IMR-90 (cell line): ENCODE measurements around the gene OLFML1. TPM values are rescaled to one million over a fixed set of nuclear protein-coding genes. Genes with fewer than 3 reads are reported as not detected.

Source experiments
- ATAC-seq: fragments of 200-7000 bp; cut with Tn5 transposase; 2 replicates; pipeline ENCODE4 v1.9.1; 2020; ENCODE audit warnings: low read depth, mild to moderate bottlenecking, moderate library complexity
- BruUV-seq: library from RNA; stranded (reverse); fragments of 400-500 nt; replicated peaks from 2 replicates; lab custom pipeline; 2021; lab: Mats Ljungman, UMichigan
- CTCF ChIA-PET: fragments of 300-600 bp; formaldehyde crosslinking; extraction: SDS; loops from one replicate; lab custom pipeline; 2021; ENCODE audit warnings: antibody characterized with exemption; lab: Yijun Ruan, JAX
- POLR2A ChIA-PET: fragments of 300-600 bp; sonication (Branson Sonifier 250); formaldehyde crosslinking; loops from one replicate; lab custom pipeline; 2022; ENCODE audit warnings: antibody characterized with exemption; ENCODE audit not compliant: unreplicated experiment; lab: Charles Lee
- DNase-seq: peaks from one replicate; pipeline ENCODE4 v3.0.0; 2013
- H2AFZ ChIP-seq: replicated peaks from 2 replicates; pipeline ENCODE3; 2013; ENCODE audit warnings: low read length, mild to moderate bottlenecking; ENCODE audit not compliant: poor library complexity
- H2AK5ac ChIP-seq: 2 replicates; pipeline ENCODE4 v1.6.1; 2013; ENCODE audit warnings: low read depth, low read length, inconsistent platforms
- H2AK9ac ChIP-seq: replicated peaks from 2 replicates; pipeline ENCODE3; 2013; ENCODE audit warnings: mild to moderate bottlenecking, low read depth, low read length, moderate library complexity; ENCODE audit not compliant: poor library complexity
- H2BK120ac ChIP-seq: 2 replicates; pipeline ENCODE4 v1.6.1; 2013; ENCODE audit warnings: low read depth, low read length, inconsistent platforms
- H2BK15ac ChIP-seq: 3 replicates; pipeline ENCODE4 v1.6.1; 2013; ENCODE audit warnings: low read depth, low read length, inconsistent platforms
- H2BK20ac ChIP-seq: 2 replicates; pipeline ENCODE4 v1.6.1; 2013; ENCODE audit warnings: low read depth, mild to moderate bottlenecking, inconsistent platforms, low read length, moderate library complexity
- H2BK5ac ChIP-seq: 2 replicates; pipeline ENCODE4 v1.6.1; 2013; ENCODE audit warnings: mild to moderate bottlenecking, low read depth, low read length, inconsistent platforms; ENCODE audit not compliant: poor library complexity, severe bottlenecking
- H3K14ac ChIP-seq: replicated peaks from 2 replicates; pipeline ENCODE4 v1.6.1; 2013; ENCODE audit warnings: low read depth, low read length, inconsistent platforms
- H3K18ac ChIP-seq: 2 replicates; pipeline ENCODE4 v1.6.1; 2013; ENCODE audit warnings: low read depth, low read length, control low read depth
- H3K23ac ChIP-seq: 2 replicates; pipeline ENCODE4 v1.6.1; 2013; ENCODE audit warnings: low read depth, low read length, inconsistent platforms
- H3K27ac ChIP-seq: 2 replicates; pipeline ENCODE4 v1.5.1; 2013; ENCODE audit warnings: mild to moderate bottlenecking, control low read depth, low read length; ENCODE audit not compliant: insufficient read depth
- H3K27me3 ChIP-seq: 2 replicates; pipeline ENCODE4 v1.6.1; 2013; ENCODE audit warnings: low read length; ENCODE audit not compliant: control insufficient read depth, insufficient read depth
- H3K36me3 ChIP-seq: 2 replicates; pipeline ENCODE4 v1.6.1; 2013; ENCODE audit warnings: low read length, mixed read lengths; ENCODE audit not compliant: control insufficient read depth, insufficient read depth
- H3K4ac ChIP-seq: 2 replicates; pipeline ENCODE4 v1.6.1; 2013; ENCODE audit warnings: low read depth, low read length, inconsistent platforms
- H3K4me1 ChIP-seq: 2 replicates; pipeline ENCODE4 v1.6.1; 2013; ENCODE audit warnings: low read length, mixed read lengths; ENCODE audit not compliant: control insufficient read depth, insufficient read depth
- H3K4me2 ChIP-seq: 2 replicates; pipeline ENCODE4 v1.6.1; 2013; ENCODE audit warnings: low read depth, mild to moderate bottlenecking, control low read depth, low read length, moderate library complexity
- H3K4me3 ChIP-seq: 2 replicates; pipeline ENCODE4 v1.5.1; 2013; ENCODE audit warnings: low read depth, mild to moderate bottlenecking, control low read depth, low read length, moderate library complexity; ENCODE audit not compliant: insufficient read depth
- H3K56ac ChIP-seq: 2 replicates; pipeline ENCODE4 v1.6.1; 2013; ENCODE audit warnings: low read length, inconsistent platforms; ENCODE audit not compliant: insufficient read depth; ENCODE audit errors: extremely low read depth
- H3K79me1 ChIP-seq, 2 experiments: 2 replicates each; pipeline ENCODE4 v1.6.1; 2013; ENCODE audit warnings: low read length in 2 of 2, inconsistent platforms in 1 of 2, low read depth in 1 of 2
- H3K9ac ChIP-seq: 2 replicates; pipeline ENCODE4 v1.6.1; 2013; ENCODE audit warnings: low read depth, low read length, control low read depth
- H3K9me1 ChIP-seq: 2 replicates; pipeline ENCODE4 v1.6.1; 2013; ENCODE audit warnings: low read length, inconsistent platforms; ENCODE audit not compliant: insufficient read depth
- H3K9me3 ChIP-seq: 2 replicates; pipeline ENCODE4 v1.6.1; 2013; ENCODE audit warnings: low read length; ENCODE audit not compliant: control insufficient read depth, insufficient read depth
- H4K20me1 ChIP-seq: 2 replicates; pipeline ENCODE4 v1.6.1; 2013; ENCODE audit warnings: low read length, inconsistent platforms; ENCODE audit not compliant: insufficient read depth
- H4K5ac ChIP-seq: 2 replicates; pipeline ENCODE4 v1.6.1; 2013; ENCODE audit warnings: mild to moderate bottlenecking, low read depth, low read length, control low read depth
- H4K8ac ChIP-seq, 2 experiments: 2 replicates each; pipeline ENCODE4 v1.6.1; 2013; ENCODE audit warnings: low read depth in 2 of 2, low read length in 2 of 2, control low read depth in 1 of 2, inconsistent platforms in 1 of 2
- H4K91ac ChIP-seq: 2 replicates; pipeline ENCODE4 v1.6.1; 2013; ENCODE audit warnings: low read depth, low read length, inconsistent platforms; ENCODE audit not compliant: insufficient read depth
- BHLHE40 ChIP-seq: fragments of 150-350 bp; IDR thresholded peaks from 2 replicates; pipeline ENCODE4 v1.6.1; 2016; ENCODE audit warnings: mild to moderate bottlenecking, low read depth, low read length
- CEBPB ChIP-seq: IDR thresholded peaks from 2 replicates; pipeline ENCODE4 v1.6.1; 2012; ENCODE audit warnings: low read depth, low read length, improper control_type of control experiment
- CHD1 ChIP-seq: IDR thresholded peaks from 2 replicates; pipeline ENCODE4 v1.6.1; 2012; ENCODE audit warnings: low read depth, low read length, improper control_type of control experiment
- FOS ChIP-seq: fragments of 150-350 bp; IDR thresholded peaks from 2 replicates; pipeline ENCODE4 v1.6.1; 2016; ENCODE audit warnings: low read depth, low read length
- MAFK ChIP-seq: IDR thresholded peaks from 2 replicates; pipeline ENCODE4 v1.6.1; 2012; ENCODE audit warnings: low read depth, low read length, improper control_type of control experiment
- MAZ ChIP-seq: IDR thresholded peaks from 2 replicates; pipeline ENCODE4 v1.6.1; 2012; ENCODE audit warnings: low read depth, mild to moderate bottlenecking, low read length, improper control_type of control experiment, moderate library complexity, borderline replicate concordance
- MXI1 ChIP-seq: IDR thresholded peaks from 2 replicates; pipeline ENCODE4 v1.6.1; 2012; ENCODE audit warnings: low read depth, mild to moderate bottlenecking, low read length, moderate library complexity, borderline replicate concordance
- NFE2L2 ChIP-seq: fragments of 150-350 bp; IDR thresholded peaks from 2 replicates; pipeline ENCODE4 v1.6.1; 2016; ENCODE audit warnings: low read depth, mild to moderate bottlenecking, low read length
- POLR2A ChIP-seq: IDR thresholded peaks from 2 replicates; pipeline ENCODE4 v1.6.1; 2012; ENCODE audit warnings: mild to moderate bottlenecking, low read depth, low read length
- RAD21 ChIP-seq: IDR thresholded peaks from 2 replicates; pipeline ENCODE4 v1.6.1; 2012; ENCODE audit warnings: low read length, improper control_type of control experiment
- RCOR1 ChIP-seq: IDR thresholded peaks from 2 replicates; pipeline ENCODE4 v1.6.1; 2012; ENCODE audit warnings: mild to moderate bottlenecking, low read length, improper control_type of control experiment; ENCODE audit not compliant: insufficient replicate concordance
- RFX5 ChIP-seq: IDR thresholded peaks from 2 replicates; pipeline ENCODE4 v1.8.0; 2012; ENCODE audit warnings: low read depth, mild to moderate bottlenecking, low read length, moderate library complexity
- SMC3 ChIP-seq: fragments of 150-350 bp; IDR thresholded peaks from 2 replicates; pipeline ENCODE4 v1.6.1; 2016; ENCODE audit warnings: low read depth, mild to moderate bottlenecking, antibody characterized with exemption, low read length, moderate library complexity
- USF2 ChIP-seq: fragments of 150-350 bp; IDR thresholded peaks from 2 replicates; pipeline ENCODE4 v1.6.1; 2017; ENCODE audit warnings: mild to moderate bottlenecking, antibody characterized with exemption, low read length, low read depth
- WGBS, 2 experiments: methylation state at CpG; one replicate each; pipeline versions ENCODE4 v1.1.5 to v1.1.7; 2013; ENCODE audit warnings: missing lambda C conversion rate in 2 of 2; ENCODE audit not compliant: insufficient read length in 1 of 2; ENCODE audit errors: extremely low coverage in 2 of 2; 5-methylcytosine and 5-hydroxymethylcytosine counted together
- dilution Hi-C: fragments of 300-500 bp; cut with HindIII; formaldehyde crosslinking; loops from one replicate; pipeline ENCODE4 v1.14.3; 2018; ENCODE audit warnings: low sequenced_read_pairs; ENCODE audit not compliant: unreplicated experiment
- in situ Hi-C: fragments of 300-500 bp; cut with MboI; formaldehyde crosslinking; loops from 3 replicates; pipeline ENCODE4 v1.14.3; 2019; ENCODE audit warnings: low sequenced_read_pairs, inconsistent platforms, mixed read lengths
- intact Hi-C: fragments of 100-400 bp; cut with micrococcal nuclease; formaldehyde crosslinking; loops from 2 replicates; pipeline ENCODE4 v1.10.0; 2022
- polyA plus RNA-seq, 3 experiments: library from polyadenylated mRNA; depleted of rRNA; stranded (reverse); fragments of >200 nt; gene quantifications; 2 replicates each; pipeline ENCODE4 v1.2.3, GENCODE V29; 2012; ENCODE audit warnings: low replicate concordance in 1 of 3
- total RNA-seq: library from RNA; depleted of rRNA; stranded (reverse); fragments of >200 nt; gene quantifications from 2 replicates; pipeline ENCODE4 v1.2.3, GENCODE V29; 2012
- TF ChIP-seq, protein P1 (sequence below): conservative IDR thresholded peaks from 2 replicates; pipeline ENCODE4 v1.5.1; 2012; ENCODE audit warnings: mild to moderate bottlenecking, low read depth, low read length, improper control_type of control experiment
- TF ChIP-seq, protein P2 (sequence below): fragments of 150-350 bp; IDR thresholded peaks from 2 replicates; pipeline ENCODE4 v1.6.1; 2016; ENCODE audit warnings: low read depth, mild to moderate bottlenecking, low read length, moderate library complexity, borderline replicate concordance

Gene OLFML1
- total and polyA plus RNA-seq, 2 of the 4 experiments (the other 2 are of a cell fraction): 0.10 to 0.18 TPM

DNA sequence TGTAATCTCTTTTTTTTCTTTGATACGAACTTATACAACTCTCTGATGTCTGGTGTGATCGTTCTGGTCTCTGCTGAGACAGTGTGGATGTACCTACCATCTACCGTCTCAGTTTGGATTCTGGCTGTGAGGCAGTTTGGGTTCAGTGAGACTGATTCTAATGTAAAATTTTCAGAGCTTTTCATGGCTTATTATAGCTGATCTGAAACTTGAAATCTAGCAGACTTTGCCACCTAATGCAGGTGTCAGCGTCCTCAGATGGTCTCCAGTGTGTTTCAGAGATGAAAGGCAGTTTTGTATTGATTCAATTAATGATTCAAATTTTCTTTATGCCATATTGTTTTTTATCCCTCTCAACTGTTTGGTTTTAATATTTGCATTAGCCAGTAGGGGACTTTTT is 64.4 kb downstream of the OLFML1 start:
- Histone ChIP-seq H3K27ac (no peak overlapping the region), H2BK15ac (no peak overlapping the region), H4K5ac (no peak overlapping the region), H4K91ac (no peak overlapping the region), H3K23ac (no peak overlapping the region), H3K79me1 (no peaks in the 10 kb centered on the region), H3K27me3 (peaks cover 2% of the 10 kb centered on the region; the same call in 1 of the 2 replicates), H3K14ac (no peak overlapping the region), H4K20me1 (no peaks in the 10 kb centered on the region), H3K56ac (no peak overlapping the region), H3K18ac (no peak overlapping the region), H3K9me3 (no peaks in the 10 kb centered on the region), H3K4me2 (no peak overlapping the region), H2AK9ac (no peak overlapping the region), H2BK20ac (no peak overlapping the region), H3K9ac (no peak overlapping the region), H2AK5ac (no peak overlapping the region), H3K4ac (no peak overlapping the region), H3K9me1 (no peaks in the 10 kb centered on the region), H3K4me1 (peaks cover 3% of the 10 kb centered on the region), H2BK120ac (no peak overlapping the region), H2AFZ (no peak overlapping the region), H3K4me3 (no peak overlapping the region), H3K36me3 (no peaks in the 10 kb centered on the region), H2BK5ac (no peak overlapping the region), H4K8ac (no peak overlapping the region)
- WGBS, 2 experiments: no CpG with 5 or more reads among the region's 4 CpGs
- TF ChIP-seq RFX5 (no peak), MAFK (no peak), RCOR1 (no peak), FOS (no peak), MXI1 (no peak), POLR2A (no peak), BHLHE40 (no peak), RAD21 (no peak), CEBPB (no peak), SMC3 (no peak), MAZ (no peak), NFE2L2 (no peak), USF2 (no peak), CHD1 (no peak)
- TF ChIP-seq, protein P1, sequence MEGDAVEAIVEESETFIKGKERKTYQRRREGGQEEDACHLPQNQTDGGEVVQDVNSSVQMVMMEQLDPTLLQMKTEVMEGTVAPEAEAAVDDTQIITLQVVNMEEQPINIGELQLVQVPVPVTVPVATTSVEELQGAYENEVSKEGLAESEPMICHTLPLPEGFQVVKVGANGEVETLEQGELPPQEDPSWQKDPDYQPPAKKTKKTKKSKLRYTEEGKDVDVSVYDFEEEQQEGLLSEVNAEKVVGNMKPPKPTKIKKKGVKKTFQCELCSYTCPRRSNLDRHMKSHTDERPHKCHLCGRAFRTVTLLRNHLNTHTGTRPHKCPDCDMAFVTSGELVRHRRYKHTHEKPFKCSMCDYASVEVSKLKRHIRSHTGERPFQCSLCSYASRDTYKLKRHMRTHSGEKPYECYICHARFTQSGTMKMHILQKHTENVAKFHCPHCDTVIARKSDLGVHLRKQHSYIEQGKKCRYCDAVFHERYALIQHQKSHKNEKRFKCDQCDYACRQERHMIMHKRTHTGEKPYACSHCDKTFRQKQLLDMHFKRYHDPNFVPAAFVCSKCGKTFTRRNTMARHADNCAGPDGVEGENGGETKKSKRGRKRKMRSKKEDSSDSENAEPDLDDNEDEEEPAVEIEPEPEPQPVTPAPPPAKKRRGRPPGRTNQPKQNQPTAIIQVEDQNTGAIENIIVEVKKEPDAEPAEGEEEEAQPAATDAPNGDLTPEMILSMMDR: no peak
- TF ChIP-seq, protein P2, sequence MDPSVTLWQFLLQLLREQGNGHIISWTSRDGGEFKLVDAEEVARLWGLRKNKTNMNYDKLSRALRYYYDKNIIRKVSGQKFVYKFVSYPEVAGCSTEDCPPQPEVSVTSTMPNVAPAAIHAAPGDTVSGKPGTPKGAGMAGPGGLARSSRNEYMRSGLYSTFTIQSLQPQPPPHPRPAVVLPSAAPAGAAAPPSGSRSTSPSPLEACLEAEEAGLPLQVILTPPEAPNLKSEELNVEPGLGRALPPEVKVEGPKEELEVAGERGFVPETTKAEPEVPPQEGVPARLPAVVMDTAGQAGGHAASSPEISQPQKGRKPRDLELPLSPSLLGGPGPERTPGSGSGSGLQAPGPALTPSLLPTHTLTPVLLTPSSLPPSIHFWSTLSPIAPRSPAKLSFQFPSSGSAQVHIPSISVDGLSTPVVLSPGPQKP: no peak
- ChIA-PET CTCF (no interaction called here), POLR2A (no interaction called here)
- intact Hi-C loops (no loop called here), dilution Hi-C loops (no loop called here), in situ Hi-C loops (loop anchor here (25.0 kb wide), 2 partner anchors 338 to 438 kb away; partner anchors contain the start of gene EIF3F)
- no peak for DNase-seq
- ATAC-seq: no peak
- BruUV-seq: no TSS peak
